Ishikawa (cell line): ENCODE results near the gene KIAA1671.

Experiments used
- EP300 ChIP-seq: IDR thresholded peaks from 2 replicates; pipeline ENCODE4 v1.6.1; 2012; ENCODE audit warnings: borderline replicate concordance
- RAD21 ChIP-seq: IDR thresholded peaks from 2 replicates; pipeline ENCODE4 v1.6.1; 2012; ENCODE audit warnings: low read depth
- REST ChIP-seq: IDR thresholded peaks from 2 replicates; pipeline ENCODE4 v1.6.1; 2012; ENCODE audit warnings: low read depth, mild to moderate bottlenecking
- TEAD4 ChIP-seq: IDR thresholded peaks from 2 replicates; pipeline ENCODE4 v1.6.1; 2012
- USF1 ChIP-seq: IDR thresholded peaks from 2 replicates; pipeline ENCODE4 v1.6.1; 2012
- ZBTB7A ChIP-seq: IDR thresholded peaks from 2 replicates; pipeline ENCODE4 v1.6.1; 2012; ENCODE audit warnings: low read depth

DNA sequence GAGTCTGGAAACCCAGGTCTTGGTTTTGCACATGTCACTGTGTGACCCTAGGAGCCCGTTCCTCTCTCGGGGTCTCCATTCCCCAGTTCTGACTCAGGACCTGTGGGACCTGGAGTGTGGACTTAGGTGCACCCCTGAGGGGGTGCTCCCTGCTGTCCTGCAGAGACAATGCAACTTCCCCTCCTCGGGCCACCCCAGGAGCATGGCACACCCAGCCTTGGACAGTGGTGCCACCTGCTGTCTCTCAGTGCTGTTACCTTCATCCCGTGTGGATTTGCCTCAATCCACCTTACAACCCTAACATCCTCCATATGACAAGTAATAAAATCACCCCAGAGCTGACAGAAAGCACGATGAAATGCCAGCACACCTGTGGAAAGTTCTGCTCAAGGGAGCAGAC is 219.6 kb downstream of the KIAA1671 start:
- TF ChIP-seq USF1 (no peak), ZBTB7A (no peak), REST (no peak), RAD21 (peak; percentile 79), EP300 (no peak), TEAD4 (no peak)
